Nephron progenitor cell (in vitro differentiated cells): ENCODE results near the gene PAGR1.

Source experiments
- DNase-seq: peaks from one replicate; pipeline ENCODE4 v3.0.0; 2021
- H3K27ac Mint-ChIP-seq: 2 replicates; pipeline ENCODE4 v1.8.0; 2021; ENCODE audit warnings: mild to moderate bottlenecking, moderate library complexity, mixed read lengths
- H3K27me3 Mint-ChIP-seq: 2 replicates; pipeline ENCODE4 v1.8.0; 2021; ENCODE audit warnings: mild to moderate bottlenecking, low read depth, mixed read lengths; ENCODE audit not compliant: poor library complexity
- H3K36me3 Mint-ChIP-seq: 2 replicates; pipeline ENCODE4 v1.8.0; 2021; ENCODE audit warnings: low read depth, mixed read lengths
- H3K4me1 Mint-ChIP-seq: 2 replicates; pipeline ENCODE4 v1.8.0; 2021; ENCODE audit warnings: mixed read lengths
- H3K4me3 Mint-ChIP-seq: 2 replicates; pipeline ENCODE4 v1.8.0; 2021; ENCODE audit warnings: mild to moderate bottlenecking, moderate library complexity, mixed read lengths
- H3K9me3 Mint-ChIP-seq: 2 replicates; pipeline ENCODE4 v1.8.0; 2021; ENCODE audit warnings: mild to moderate bottlenecking, moderate library complexity, mixed read lengths
- TF ChIP-seq, protein P1 (sequence below): fragments of 200-600 bp; sonication (generic); IDR thresholded peaks from 2 replicates; pipeline ENCODE4 v1.5.0; 2021; ENCODE audit warnings: antibody characterized with exemption

Gene PAGR1

GRCh38 chr16:29848420-29849297 lies 32.7 kb downstream of the PAGR1 start:
- peaks cover 21% of the 10 kb centered on the region for H3K4me1 Mint-ChIP-seq
- TF ChIP-seq, protein P1, sequence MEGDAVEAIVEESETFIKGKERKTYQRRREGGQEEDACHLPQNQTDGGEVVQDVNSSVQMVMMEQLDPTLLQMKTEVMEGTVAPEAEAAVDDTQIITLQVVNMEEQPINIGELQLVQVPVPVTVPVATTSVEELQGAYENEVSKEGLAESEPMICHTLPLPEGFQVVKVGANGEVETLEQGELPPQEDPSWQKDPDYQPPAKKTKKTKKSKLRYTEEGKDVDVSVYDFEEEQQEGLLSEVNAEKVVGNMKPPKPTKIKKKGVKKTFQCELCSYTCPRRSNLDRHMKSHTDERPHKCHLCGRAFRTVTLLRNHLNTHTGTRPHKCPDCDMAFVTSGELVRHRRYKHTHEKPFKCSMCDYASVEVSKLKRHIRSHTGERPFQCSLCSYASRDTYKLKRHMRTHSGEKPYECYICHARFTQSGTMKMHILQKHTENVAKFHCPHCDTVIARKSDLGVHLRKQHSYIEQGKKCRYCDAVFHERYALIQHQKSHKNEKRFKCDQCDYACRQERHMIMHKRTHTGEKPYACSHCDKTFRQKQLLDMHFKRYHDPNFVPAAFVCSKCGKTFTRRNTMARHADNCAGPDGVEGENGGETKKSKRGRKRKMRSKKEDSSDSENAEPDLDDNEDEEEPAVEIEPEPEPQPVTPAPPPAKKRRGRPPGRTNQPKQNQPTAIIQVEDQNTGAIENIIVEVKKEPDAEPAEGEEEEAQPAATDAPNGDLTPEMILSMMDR: peak; percentile 67
- H3K9me3 Mint-ChIP-seq: no peaks in the 10 kb centered on the region
- H3K27me3 Mint-ChIP-seq: peaks cover 34% of the 10 kb centered on the region
- H3K36me3 Mint-ChIP-seq: no peaks in the 10 kb centered on the region
- no peak overlapping the region for H3K4me3 Mint-ChIP-seq
- H3K27ac Mint-ChIP-seq: no peak overlapping the region
- peak; percentile 67 for DNase-seq

- no peak overlapping the region for H3K27ac Mint-ChIP-seq
- H3K36me3 Mint-ChIP-seq: no peaks in the 10 kb centered on the region
- TF ChIP-seq, protein P1: no peak
- peaks cover 21% of the 10 kb centered on the region for H3K4me1 Mint-ChIP-seq
- no peak overlapping the region for H3K4me3 Mint-ChIP-seq
- H3K9me3 Mint-ChIP-seq: no peaks in the 10 kb centered on the region
- peak; percentile 30 for DNase-seq
- peaks cover 38% of the 10 kb centered on the region for H3K27me3 Mint-ChIP-seq
Observed at GRCh38 chr16:29849505-29849904, 33.6 kb downstream of the PAGR1 start.

DNA sequence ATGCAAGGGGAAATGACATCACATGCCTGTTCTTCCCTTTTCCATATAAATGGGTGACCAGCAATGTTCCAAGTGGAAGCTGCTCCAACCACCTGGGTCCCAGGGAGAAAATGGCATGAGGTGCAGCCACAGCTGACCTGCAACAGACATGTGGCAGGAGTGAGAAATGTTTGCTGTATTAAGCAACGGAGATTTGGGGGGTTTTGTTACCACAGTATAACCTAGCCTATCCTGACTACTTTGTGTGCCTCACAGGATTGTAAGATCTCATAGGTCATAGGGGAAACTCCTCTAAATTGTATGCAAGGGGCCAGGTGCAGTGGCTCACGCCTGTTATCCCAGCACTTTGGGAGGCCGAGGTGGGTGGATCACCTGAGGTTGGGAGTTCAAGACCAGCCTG lies 35.0 kb downstream of the PAGR1 start:
- H3K27ac Mint-ChIP-seq: no peak overlapping the region
- H3K27me3 Mint-ChIP-seq: peaks cover 36% of the 10 kb centered on the region
- DNase-seq: no peak
- no peak overlapping the region for H3K4me3 Mint-ChIP-seq
- no peaks in the 10 kb centered on the region for H3K36me3 Mint-ChIP-seq
- no peaks in the 10 kb centered on the region for H3K9me3 Mint-ChIP-seq
- TF ChIP-seq, protein P1: no peak
- H3K4me1 Mint-ChIP-seq: peaks cover 13% of the 10 kb centered on the region

DNA sequence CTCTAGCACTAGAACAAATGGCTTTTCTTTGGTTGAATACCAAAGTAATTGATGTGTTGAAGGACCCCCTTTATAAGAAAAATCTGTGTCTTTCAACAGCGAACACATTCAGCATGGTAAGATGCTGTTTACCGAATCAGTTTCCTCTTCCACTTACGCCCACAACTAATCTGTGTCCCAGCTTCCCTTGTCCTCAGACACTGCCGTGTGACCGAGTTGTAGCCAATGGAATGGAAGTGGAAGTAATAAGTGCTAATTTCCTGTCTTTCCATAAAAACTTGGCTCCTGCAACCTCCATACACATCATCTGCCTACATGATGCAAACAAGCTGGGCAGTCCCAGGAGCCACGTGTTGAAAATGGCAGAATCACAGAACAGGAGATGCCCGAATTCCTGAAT lies 36.7 kb downstream of the PAGR1 start:
- H3K27me3 Mint-ChIP-seq: peaks cover 33% of the 10 kb centered on the region
- H3K4me1 Mint-ChIP-seq: peaks cover 18% of the 10 kb centered on the region
- no peaks in the 10 kb centered on the region for H3K9me3 Mint-ChIP-seq
- no peaks in the 10 kb centered on the region for H3K36me3 Mint-ChIP-seq
- no peak overlapping the region for H3K4me3 Mint-ChIP-seq
- TF ChIP-seq, protein P1: no peak
- no peak for DNase-seq
- no peak overlapping the region for H3K27ac Mint-ChIP-seq

DNA sequence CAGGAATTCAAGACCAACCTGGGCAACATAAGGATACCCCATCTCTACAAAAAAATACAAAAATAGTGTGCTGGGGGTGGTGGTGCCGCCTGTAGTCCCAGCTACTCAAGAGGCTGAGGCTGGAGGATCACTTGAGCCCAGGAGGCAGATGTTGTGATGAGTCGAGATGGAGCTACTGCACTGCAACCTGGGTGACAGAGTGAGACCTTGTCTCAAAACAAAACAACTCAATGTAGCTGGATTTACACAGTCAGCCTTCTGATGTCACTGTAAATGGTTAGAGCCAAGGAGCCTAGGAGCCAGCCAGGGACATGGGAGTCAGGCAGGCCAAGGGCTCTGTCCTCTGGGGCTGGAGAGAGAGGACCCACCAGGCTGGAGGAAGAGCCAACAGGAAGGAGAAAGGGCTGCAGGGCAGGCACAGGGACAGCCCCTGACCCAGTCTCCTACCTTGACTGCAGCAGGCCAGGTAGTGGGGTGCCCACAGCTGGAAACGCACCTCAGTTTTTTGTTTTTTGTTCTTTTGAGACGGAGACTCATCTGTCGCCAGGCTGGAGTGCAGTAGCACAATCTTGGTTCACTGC lies 38.7 kb downstream of the PAGR1 start:
- peaks cover 15% of the 10 kb centered on the region for H3K36me3 Mint-ChIP-seq
- H3K9me3 Mint-ChIP-seq: no peaks in the 10 kb centered on the region
- H3K4me3 Mint-ChIP-seq: no peak overlapping the region
- TF ChIP-seq, protein P1: no peak
- H3K4me1 Mint-ChIP-seq: peaks cover 12% of the 10 kb centered on the region
- no peak for DNase-seq
- no peak overlapping the region for H3K27ac Mint-ChIP-seq
- peaks cover 32% of the 10 kb centered on the region for H3K27me3 Mint-ChIP-seq
